Tibial nerve (tissue), 4 donors: ENCODE results near the gene SLC6A13. TPM values are rescaled to one million over a fixed set of nuclear protein-coding genes. Genes with fewer than 3 reads are reported as not detected.

ENCODE experiments used
- total RNA-seq, 4 donors: library from RNA; depleted of rRNA; stranded (reverse); fragments of >200 nt; gene quantifications; one replicate each; pipeline ENCODE4 v1.1.0, GENCODE V29; 2016

The SLC6A13 gene
- total RNA-seq, 4 donors from 2014 or later, result 0.21 to 1.5 TPM; not detected in 2

Other genes with a start within 250 kb of the SLC6A13 start
- 1 to 10 TPM in 3 of 4 donors, under 1 TPM in 1; 0.84 to 6.5 (median 1.6) TPM for gene IQSEC3, start 196.1 kb downstream of the SLC6A13 start, total RNA-seq
- under 1 TPM in 3 of 4 donors, not detected in 1; 0.21 to 0.60 (median 0.39) TPM for gene SLC6A12, start 48.7 kb downstream of the SLC6A13 start, total RNA-seq
- gene KDM5A, start 126.5 kb upstream of the SLC6A13 start, total RNA-seq, result 100 to 1,000 TPM in 1 of 4 donors, 10 to 100 TPM in 3; 31.5 to 154 (median 68.4) TPM
- gene CCDC77, start 138.8 kb upstream of the SLC6A13 start, total RNA-seq, result 10 to 100 TPM in 1 of 4 donors, 1 to 10 TPM in 3; 5.1 to 23.4 (median 7.6) TPM
- gene B4GALNT3, start 197.1 kb upstream of the SLC6A13 start, total RNA-seq, result 10 to 100 TPM in 2 of 4 donors, 1 to 10 TPM in 2; 7.9 to 14.1 (median 9.8) TPM